ENCODE data around the gene PPFIA2. TPM values are rescaled to one million over a fixed set of nuclear protein-coding genes. Genes with fewer than 3 reads are reported as not detected.

PPFIA2 gene
- total RNA-seq, 1 experiment from 2014 or later = not detected

DNA sequence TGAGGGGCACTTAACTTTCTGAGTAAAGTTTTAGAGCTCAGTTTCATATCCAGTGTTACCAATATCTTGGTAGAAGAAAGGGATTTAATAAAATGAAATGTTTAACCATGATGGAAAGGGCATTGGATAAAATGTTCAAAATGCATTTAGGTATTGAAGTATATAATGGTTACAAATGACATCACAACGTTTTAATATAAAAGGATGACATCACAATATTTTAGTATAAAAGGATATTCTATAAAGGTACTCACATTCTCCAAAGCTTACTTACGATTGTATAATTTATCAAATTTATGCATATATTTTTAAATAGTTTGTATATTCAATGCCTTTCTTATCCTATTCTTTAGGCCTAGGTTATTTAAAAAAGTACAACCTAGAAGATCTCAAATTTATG is 226.1 kb downstream of the PPFIA2 start:
- H3K79me2 ChIP-seq (ENCODE audit: low read length) = no peaks in the 10 kb centered on the region
- no peak overlapping the region for H2AFZ ChIP-seq (ENCODE audit: low read length)
- no peak for DNase-seq
- no peak overlapping the region for H3K9ac ChIP-seq (ENCODE audit: low read length)
- POLR2A ChIA-PET (ENCODE audit: unreplicated experiment) = no interaction called here
- H4K20me1 ChIP-seq (ENCODE audit: low read length) = no peaks in the 10 kb centered on the region
- ATAC-seq = no peak
- TF ChIP-seq, protein P1, sequence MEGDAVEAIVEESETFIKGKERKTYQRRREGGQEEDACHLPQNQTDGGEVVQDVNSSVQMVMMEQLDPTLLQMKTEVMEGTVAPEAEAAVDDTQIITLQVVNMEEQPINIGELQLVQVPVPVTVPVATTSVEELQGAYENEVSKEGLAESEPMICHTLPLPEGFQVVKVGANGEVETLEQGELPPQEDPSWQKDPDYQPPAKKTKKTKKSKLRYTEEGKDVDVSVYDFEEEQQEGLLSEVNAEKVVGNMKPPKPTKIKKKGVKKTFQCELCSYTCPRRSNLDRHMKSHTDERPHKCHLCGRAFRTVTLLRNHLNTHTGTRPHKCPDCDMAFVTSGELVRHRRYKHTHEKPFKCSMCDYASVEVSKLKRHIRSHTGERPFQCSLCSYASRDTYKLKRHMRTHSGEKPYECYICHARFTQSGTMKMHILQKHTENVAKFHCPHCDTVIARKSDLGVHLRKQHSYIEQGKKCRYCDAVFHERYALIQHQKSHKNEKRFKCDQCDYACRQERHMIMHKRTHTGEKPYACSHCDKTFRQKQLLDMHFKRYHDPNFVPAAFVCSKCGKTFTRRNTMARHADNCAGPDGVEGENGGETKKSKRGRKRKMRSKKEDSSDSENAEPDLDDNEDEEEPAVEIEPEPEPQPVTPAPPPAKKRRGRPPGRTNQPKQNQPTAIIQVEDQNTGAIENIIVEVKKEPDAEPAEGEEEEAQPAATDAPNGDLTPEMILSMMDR (conservative IDR thresholded peaks at IDR 0.05; ENCODE audit: low read depth, low read length) = no peak
- no peak for TF ChIP-seq EZH2 (IDR thresholded peaks at IDR 0.05; ENCODE audit: low read length, unreplicated experiment)
- no peak for TF ChIP-seq EZH2phosphoT487 (IDR thresholded peaks at IDR 0.05; ENCODE audit: borderline replicate concordance, low read length)
- H3K4me1 ChIP-seq (ENCODE audit: insufficient read depth, low read length) = no peaks in the 10 kb centered on the region
- no peak overlapping the region for H3K27ac ChIP-seq (ENCODE audit: low read length)
- no peak overlapping the region for H3K4me3 ChIP-seq (ENCODE audit: low read length)
- CTCF ChIA-PET = interaction anchor here (0.6 kb wide), 1 partner anchor 95 kb away, joined by 3 read pairs; no protein-coding TSS in a partner anchor
- intact Hi-C loops (cut with micrococcal nuclease) = no loop called here
- no TSS peak for BruUV-seq (replicated peaks)
- no peaks in the 10 kb centered on the region for H3K27me3 ChIP-seq (ENCODE audit: low read length)
- no peak overlapping the region for H3K4me2 ChIP-seq (ENCODE audit: low read length)
- no peaks in the 10 kb centered on the region for H3K9me3 ChIP-seq (ENCODE audit: low read length)
- no peaks in the 10 kb centered on the region for H3K9me2 ChIP-seq (replicated peaks; ENCODE audit: low read length)
- no peaks in the 10 kb centered on the region for H3K36me3 ChIP-seq (ENCODE audit: low read depth, low read length)
- H3F3A ChIP-seq (ENCODE audit: low read length, unreplicated experiment) = no peaks in the 10 kb centered on the region

DNA sequence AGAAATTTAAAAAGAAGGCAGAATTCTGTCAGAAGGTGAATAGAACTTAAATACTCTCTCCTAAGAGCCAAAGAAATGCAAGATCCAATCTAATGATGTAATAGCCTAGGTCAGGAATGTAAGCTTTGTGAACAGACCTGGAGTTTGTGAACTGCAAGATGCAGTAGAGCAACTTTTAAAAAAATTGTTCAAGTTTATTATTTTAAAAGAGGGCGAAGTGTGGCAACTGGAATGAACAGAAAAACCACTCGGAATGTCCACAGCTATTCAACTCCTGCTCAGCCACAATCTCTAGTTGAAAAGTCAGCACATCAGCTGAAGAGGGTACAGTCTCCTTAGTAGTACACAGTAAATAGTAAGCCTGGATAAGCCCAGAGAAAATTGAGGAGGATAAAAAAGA is 228.8 kb downstream of the PPFIA2 start:
- Histone ChIP-seq H3K27ac (ENCODE audit: low read length) (no peak overlapping the region), H3K27me3 (ENCODE audit: low read length) (no peaks in the 10 kb centered on the region), H3K36me3 (ENCODE audit: low read depth, low read length) (no peaks in the 10 kb centered on the region), H3K79me2 (ENCODE audit: low read length) (no peaks in the 10 kb centered on the region), H3K4me3 (ENCODE audit: low read length) (no peak overlapping the region), H4K20me1 (ENCODE audit: low read length) (no peaks in the 10 kb centered on the region), H3K4me2 (ENCODE audit: low read length) (no peak overlapping the region), H3K4me1 (ENCODE audit: insufficient read depth, low read length) (no peaks in the 10 kb centered on the region), H3K9me2 (replicated peaks; ENCODE audit: low read length) (no peaks in the 10 kb centered on the region), H3K9me3 (ENCODE audit: low read length) (no peaks in the 10 kb centered on the region), H2AFZ (ENCODE audit: low read length) (no peak overlapping the region), H3K9ac (ENCODE audit: low read length) (no peak overlapping the region), H3F3A (ENCODE audit: low read length, unreplicated experiment) (no peaks in the 10 kb centered on the region)
- intact Hi-C loops (cut with micrococcal nuclease) = no loop called here
- CTCF ChIA-PET = no interaction called here
- ATAC-seq = no peak
- POLR2A ChIA-PET (ENCODE audit: unreplicated experiment) = no interaction called here
- no peak for DNase-seq
- BruUV-seq (replicated peaks) = no TSS peak
- TF ChIP-seq EZH2 (IDR thresholded peaks at IDR 0.05; ENCODE audit: low read length, unreplicated experiment) (no peak), EZH2phosphoT487 (IDR thresholded peaks at IDR 0.05; ENCODE audit: borderline replicate concordance, low read length) (no peak)
- TF ChIP-seq, protein P1 (conservative IDR thresholded peaks at IDR 0.05; ENCODE audit: low read depth, low read length) = no peak

DNA sequence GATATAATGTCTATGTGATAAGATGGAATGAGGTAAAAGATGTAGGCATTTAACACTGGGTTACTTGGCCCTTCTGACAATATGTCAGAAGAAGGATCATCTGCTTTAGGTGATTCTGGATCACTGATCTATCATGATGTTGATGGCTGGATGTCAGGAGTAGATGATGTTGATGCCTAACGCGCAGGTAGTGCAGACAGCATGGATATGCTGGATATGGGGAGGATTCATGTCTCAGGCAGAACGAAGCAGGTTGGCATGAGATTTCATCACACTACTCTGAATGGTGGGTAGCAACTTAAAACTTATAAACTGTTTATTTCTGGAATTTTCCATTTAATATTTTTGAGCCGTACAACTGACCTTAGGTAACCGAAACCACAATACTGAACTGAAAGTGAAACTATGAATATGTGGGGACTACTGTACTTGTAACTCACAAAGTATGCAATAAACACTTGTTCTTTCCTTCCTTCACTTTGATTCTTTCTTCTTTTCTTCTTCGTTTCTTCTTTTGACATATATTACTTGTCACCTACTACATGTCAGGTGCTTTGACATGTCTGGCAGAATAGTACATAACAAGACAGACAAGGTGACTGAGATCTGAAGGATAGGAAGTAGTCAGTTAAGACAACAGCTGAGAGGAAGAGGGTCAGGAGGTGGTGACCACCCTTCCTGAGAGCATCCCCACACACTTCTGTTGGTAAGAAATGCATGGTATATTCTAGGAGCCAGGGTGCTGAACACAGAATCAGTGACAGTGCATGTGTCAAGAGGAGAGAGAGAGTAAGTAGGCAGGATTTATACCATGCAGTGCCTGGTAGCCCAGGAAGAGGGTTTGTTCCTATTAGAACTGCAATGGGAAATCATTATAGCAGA is 238.8 kb downstream of the PPFIA2 start:
- H3K27ac ChIP-seq (ENCODE audit: low read length) = no peak overlapping the region
- H3K27me3 ChIP-seq (ENCODE audit: low read length) = no peaks in the 10 kb centered on the region
- no peaks in the 10 kb centered on the region for H3K9me2 ChIP-seq (replicated peaks; ENCODE audit: low read length)
- ChIA-PET POLR2A (ENCODE audit: unreplicated experiment) (no interaction called here), CTCF (no interaction called here)
- no TSS peak for BruUV-seq (replicated peaks)
- peak overlapping the region; percentile 42 for H3K4me2 ChIP-seq (ENCODE audit: low read length)
- H3K4me1 ChIP-seq (ENCODE audit: insufficient read depth, low read length) = 0 out of 2 replicates have a peak, but pooled peaks cover 3% of the 10 kb centered on the region
- H3K4me3 ChIP-seq (ENCODE audit: low read length) = peak overlapping the region; percentile 56
- TF ChIP-seq, protein P1 (conservative IDR thresholded peaks at IDR 0.05; ENCODE audit: low read depth, low read length) = no peak
- TF ChIP-seq EZH2phosphoT487 (IDR thresholded peaks at IDR 0.05; ENCODE audit: borderline replicate concordance, low read length) (no peak), EZH2 (IDR thresholded peaks at IDR 0.05; ENCODE audit: low read length, unreplicated experiment) (no peak)
- no peaks in the 10 kb centered on the region for H3F3A ChIP-seq (ENCODE audit: low read length, unreplicated experiment)
- no peaks in the 10 kb centered on the region for H3K79me2 ChIP-seq (ENCODE audit: low read length)
- peaks cover 5% of the 10 kb centered on the region; the same call in 1 of the 2 replicates for H3K9me3 ChIP-seq (ENCODE audit: low read length)
- DNase-seq (no peak), ATAC-seq (no peak)
- H3K36me3 ChIP-seq (ENCODE audit: low read depth, low read length) = no peaks in the 10 kb centered on the region
- intact Hi-C loops (cut with micrococcal nuclease) = no loop called here
- no peaks in the 10 kb centered on the region for H4K20me1 ChIP-seq (ENCODE audit: low read length)
- H2AFZ ChIP-seq (ENCODE audit: low read length) = peak overlapping the region; percentile 39
- no peak overlapping the region for H3K9ac ChIP-seq (ENCODE audit: low read length)

All from PC-3 (cell line).